Ecto neural progenitor cell (in vitro differentiated cells): Measurements from ENCODE around the gene ZNF236.
"Not testable (repeated sequence)": the region's sequence is repeated elsewhere in the genome, so short reads cannot be mapped to it uniquely, and the experiment has no call there.

ENCODE experiments used
- DNase-seq: peaks from one replicate; pipeline ENCODE4 v3.0.0-alpha.2; 2018; ENCODE audit warnings: low spot score

ZNF236 gene

GRCh38 chr18:76988031-76988826, 165.9 kb downstream of the ZNF236 start:
- peak; percentile 33 for DNase-seq

- no peak for DNase-seq
Observed at GRCh38 chr18:76988827-76989646, 166.7 kb downstream of the ZNF236 start.

GRCh38 chr18:76989647-76990190, 167.4 kb downstream of the ZNF236 start:
- no peak for DNase-seq

GRCh38 chr18:76990343-76991020, 168.1 kb downstream of the ZNF236 start:
- not testable (repeated sequence) for DNase-seq

GRCh38 chr18:76991021-76991688, 168.8 kb downstream of the ZNF236 start:
- no peak for DNase-seq

- DNase-seq, result no peak
Observed at GRCh38 chr18:76992226-76993084, 170.1 kb downstream of the ZNF236 start.

- DNase-seq, result no peak
Observed at GRCh38 chr18:76993085-76993382, 170.7 kb downstream of the ZNF236 start.

- no peak for DNase-seq
Observed at GRCh38 chr18:76993573-76993972, 171.2 kb downstream of the ZNF236 start.

GRCh38 chr18:76994086-76994654, 171.8 kb downstream of the ZNF236 start:
- no peak for DNase-seq

- DNase-seq, result no peak
Observed at GRCh38 chr18:76995896-76996295, 173.5 kb downstream of the ZNF236 start.

GRCh38 chr18:76996429-76996828, 174.1 kb downstream of the ZNF236 start:
- DNase-seq, result no peak

- DNase-seq, result no peak
Observed at GRCh38 chr18:76997951-76998808, 175.8 kb downstream of the ZNF236 start.

GRCh38 chr18:76999077-76999476, 176.7 kb downstream of the ZNF236 start:
- no peak for DNase-seq

GRCh38 chr18:77000527-77000926, 178.2 kb downstream of the ZNF236 start:
- DNase-seq, result no peak

- DNase-seq, result no peak
Observed at GRCh38 chr18:77001041-77001440, 178.7 kb downstream of the ZNF236 start.

- DNase-seq, result no peak
Observed at GRCh38 chr18:77001979-77002378, 179.6 kb downstream of the ZNF236 start.

GRCh38 chr18:77002496-77002895, 180.1 kb downstream of the ZNF236 start:
- DNase-seq, result no peak

GRCh38 chr18:77003316-77003715, 181.0 kb downstream of the ZNF236 start:
- no peak for DNase-seq

- peak; percentile 30 for DNase-seq
Observed at GRCh38 chr18:77004555-77005380, 182.4 kb downstream of the ZNF236 start.
